ENCODE measurements around the gene PER3. TPM values are rescaled to one million over a fixed set of nuclear protein-coding genes. Genes with fewer than 3 reads are reported as not detected.

Gene PER3
- total RNA-seq, 1 experiment from 2014 or later = 3.8 TPM

DNA sequence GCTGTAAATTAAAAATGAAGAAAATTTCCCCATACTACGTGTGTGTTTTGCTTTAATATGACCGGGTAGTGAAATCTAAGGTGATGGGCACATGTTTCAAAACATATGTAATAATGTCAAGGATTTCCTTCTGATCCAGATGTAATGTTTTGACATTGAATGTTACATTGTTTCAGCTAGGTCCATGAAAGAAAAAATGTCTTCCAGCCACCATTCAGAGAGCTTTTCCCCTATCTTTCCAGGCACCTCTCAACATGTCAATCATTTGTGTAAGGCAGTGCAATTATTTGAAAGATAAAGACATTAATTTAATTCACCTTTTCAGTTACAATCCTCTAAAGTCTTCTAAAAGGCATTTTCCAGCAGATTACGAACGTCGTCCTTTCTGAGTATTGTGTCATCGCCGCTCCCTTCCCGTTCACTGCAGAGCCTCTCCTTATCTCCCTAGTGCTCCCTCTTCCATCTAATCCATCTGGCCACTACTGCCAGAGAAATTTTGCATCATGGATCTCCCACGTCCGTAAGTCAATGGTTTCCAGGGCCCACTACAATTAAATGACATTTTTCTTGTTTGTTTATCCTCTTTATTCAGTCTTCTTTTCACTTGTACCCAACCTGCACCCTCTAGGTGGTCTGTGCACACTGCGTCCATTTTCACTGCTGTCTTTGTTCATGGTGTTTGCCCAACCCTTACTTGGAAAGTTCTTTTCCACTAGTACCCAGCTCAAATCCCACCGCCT lies 14.2 kb upstream of the PER3 start:
- CTCF ChIA-PET = no interaction called here
- H3K27ac Mint-ChIP-seq (ENCODE audit: unreplicated experiment) = no peak overlapping the region
- peaks cover 21% of the 10 kb centered on the region for H3K36me3 Mint-ChIP-seq (ENCODE audit: insufficient read depth, unreplicated experiment)
- H3K4me3 Mint-ChIP-seq (ENCODE audit: low read depth, unreplicated experiment) = no peak overlapping the region
- intact Hi-C loops (cut with micrococcal nuclease; ENCODE audit: unreplicated experiment) = no loop called here
- no peaks in the 10 kb centered on the region for H3K9me3 Mint-ChIP-seq (ENCODE audit: low read depth, unreplicated experiment)
- H3K27me3 Mint-ChIP-seq (ENCODE audit: unreplicated experiment) = no peaks in the 10 kb centered on the region
- TF ChIP-seq, protein P1, sequence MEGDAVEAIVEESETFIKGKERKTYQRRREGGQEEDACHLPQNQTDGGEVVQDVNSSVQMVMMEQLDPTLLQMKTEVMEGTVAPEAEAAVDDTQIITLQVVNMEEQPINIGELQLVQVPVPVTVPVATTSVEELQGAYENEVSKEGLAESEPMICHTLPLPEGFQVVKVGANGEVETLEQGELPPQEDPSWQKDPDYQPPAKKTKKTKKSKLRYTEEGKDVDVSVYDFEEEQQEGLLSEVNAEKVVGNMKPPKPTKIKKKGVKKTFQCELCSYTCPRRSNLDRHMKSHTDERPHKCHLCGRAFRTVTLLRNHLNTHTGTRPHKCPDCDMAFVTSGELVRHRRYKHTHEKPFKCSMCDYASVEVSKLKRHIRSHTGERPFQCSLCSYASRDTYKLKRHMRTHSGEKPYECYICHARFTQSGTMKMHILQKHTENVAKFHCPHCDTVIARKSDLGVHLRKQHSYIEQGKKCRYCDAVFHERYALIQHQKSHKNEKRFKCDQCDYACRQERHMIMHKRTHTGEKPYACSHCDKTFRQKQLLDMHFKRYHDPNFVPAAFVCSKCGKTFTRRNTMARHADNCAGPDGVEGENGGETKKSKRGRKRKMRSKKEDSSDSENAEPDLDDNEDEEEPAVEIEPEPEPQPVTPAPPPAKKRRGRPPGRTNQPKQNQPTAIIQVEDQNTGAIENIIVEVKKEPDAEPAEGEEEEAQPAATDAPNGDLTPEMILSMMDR (IDR thresholded peaks at IDR 0.05; ENCODE audit: unreplicated experiment) = no peak
- no TSS peak for BruUV-seq (replicated peaks)
- no peak for DNase-seq
- peaks cover 18% of the 10 kb centered on the region for H3K4me1 Mint-ChIP-seq (ENCODE audit: low read depth, unreplicated experiment)

DNA sequence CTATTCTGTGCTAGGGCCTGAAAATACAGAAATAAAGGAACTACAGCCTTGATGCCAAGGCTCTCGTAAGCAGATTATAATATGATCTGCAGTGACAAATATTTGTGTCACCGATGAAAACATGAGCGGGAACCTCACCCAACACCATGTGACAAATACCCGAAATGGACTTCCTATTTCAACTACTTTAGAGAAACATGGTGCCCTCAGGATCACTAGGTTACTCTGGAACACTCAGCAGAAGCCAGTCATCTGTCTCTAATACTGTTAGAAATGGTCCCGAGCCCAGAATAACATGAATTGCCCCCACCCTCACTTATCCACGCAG lies 13.5 kb upstream of the PER3 start:
- TF ChIP-seq, protein P1 (IDR thresholded peaks at IDR 0.05; ENCODE audit: unreplicated experiment) = no peak
- no peak overlapping the region for H3K27ac Mint-ChIP-seq (ENCODE audit: unreplicated experiment)
- CTCF ChIA-PET = no interaction called here
- no peaks in the 10 kb centered on the region for H3K27me3 Mint-ChIP-seq (ENCODE audit: unreplicated experiment)
- peaks cover 19% of the 10 kb centered on the region for H3K4me1 Mint-ChIP-seq (ENCODE audit: low read depth, unreplicated experiment)
- DNase-seq = no peak
- no peaks in the 10 kb centered on the region for H3K9me3 Mint-ChIP-seq (ENCODE audit: low read depth, unreplicated experiment)
- intact Hi-C loops (cut with micrococcal nuclease; ENCODE audit: unreplicated experiment) = no loop called here
- TSS peak; percentile 37 for BruUV-seq (replicated peaks)
- peaks cover 21% of the 10 kb centered on the region for H3K36me3 Mint-ChIP-seq (ENCODE audit: insufficient read depth, unreplicated experiment)
- peak overlapping the region; percentile 90 for H3K4me3 Mint-ChIP-seq (ENCODE audit: low read depth, unreplicated experiment)

DNA sequence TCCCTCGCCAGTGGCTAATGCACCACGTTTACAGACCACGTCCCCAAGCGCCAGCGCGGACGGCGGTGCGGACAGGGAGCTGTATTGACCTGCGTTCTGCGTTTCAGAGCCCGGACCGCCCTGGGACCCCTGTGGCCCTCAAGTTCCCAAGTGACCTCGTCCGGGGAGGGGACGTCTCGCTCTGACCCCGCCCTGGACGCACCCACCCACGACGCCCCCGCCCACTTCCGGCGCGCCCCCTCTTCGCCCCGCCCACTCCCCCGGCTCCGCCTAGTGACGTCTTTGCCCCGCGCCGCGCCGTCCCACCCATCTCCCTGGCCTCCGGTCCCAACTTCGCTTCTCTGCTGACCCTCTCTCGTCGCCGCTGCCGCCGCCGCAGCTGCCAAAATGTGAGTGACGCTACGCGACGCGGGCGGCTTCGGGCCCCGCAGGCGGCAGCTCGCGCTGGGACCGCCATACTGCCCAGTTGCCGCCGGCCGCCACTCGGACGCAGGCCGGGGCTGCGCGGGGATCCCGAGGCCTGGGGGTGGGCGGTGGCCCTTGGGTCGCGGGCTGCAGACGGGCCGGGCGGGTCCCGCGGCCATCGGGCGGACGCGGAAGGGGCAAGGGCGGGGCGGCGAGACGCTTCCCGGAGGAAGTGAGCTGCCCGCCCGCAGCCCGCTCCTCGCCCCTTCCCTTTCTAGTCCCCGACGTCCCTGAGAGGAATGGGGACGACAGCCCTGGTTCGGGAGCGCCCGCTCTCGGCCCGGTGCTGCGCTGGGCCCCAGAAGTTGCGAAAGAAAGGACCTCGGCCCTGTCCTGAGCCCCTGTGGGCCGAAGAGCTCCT lies 12.9 kb upstream of the PER3 start, which contains the start of gene VAMP3:
VAMP3 (plus strand) TSS at position 300 of the 826 bp plus-strand sequence; CDS start at position 388, 88 bp downstream.
- BruUV-seq (replicated peaks) = TSS peak; percentile 25
- Mint-ChIP-seq H3K4me3 (ENCODE audit: low read depth, unreplicated experiment) (peak within 1 kb of the TSS; percentile 90), H3K27ac (ENCODE audit: unreplicated experiment) (peak within 1 kb of the TSS; percentile 73), H3K27me3 (ENCODE audit: unreplicated experiment) (no peaks in the 10 kb centered on the region), H3K9me3 (ENCODE audit: low read depth, unreplicated experiment) (no peaks in the 10 kb centered on the region), H3K4me1 (ENCODE audit: low read depth, unreplicated experiment) (peaks cover 19% of the 10 kb centered on the region), H3K36me3 (ENCODE audit: insufficient read depth, unreplicated experiment) (peaks cover 21% of the 10 kb centered on the region)
- intact Hi-C loops (cut with micrococcal nuclease; ENCODE audit: unreplicated experiment) = no loop called here
- CTCF ChIA-PET = no interaction called here
- peak; percentile 84 for DNase-seq
- TF ChIP-seq, protein P1 (IDR thresholded peaks at IDR 0.05; ENCODE audit: unreplicated experiment) = no peak

DNA sequence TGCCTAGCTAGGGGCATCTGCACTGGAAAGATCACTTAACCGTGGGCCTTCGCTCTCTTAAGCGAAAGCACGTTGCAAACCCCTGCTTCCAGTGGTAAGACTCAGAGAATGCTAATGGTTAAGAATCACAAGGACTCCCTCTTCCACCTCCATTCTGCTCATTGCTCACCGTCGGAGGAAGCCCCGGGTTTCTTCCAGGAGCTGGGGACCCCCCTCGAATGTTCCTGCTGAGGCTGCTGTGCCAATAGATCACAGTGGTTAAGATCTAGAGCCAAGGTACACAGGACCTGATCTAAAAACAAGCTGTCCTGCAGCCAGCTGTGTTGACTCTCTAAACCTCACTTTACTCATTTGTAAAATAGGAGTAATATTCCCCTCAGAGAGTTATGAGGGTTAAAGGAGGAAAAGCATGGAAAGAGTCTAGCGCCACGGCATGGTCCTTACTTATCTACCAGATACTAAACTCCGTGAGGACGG lies 12.2 kb upstream of the PER3 start:
- TF ChIP-seq, protein P1 (IDR thresholded peaks at IDR 0.05; ENCODE audit: unreplicated experiment) = no peak
- H3K4me1 Mint-ChIP-seq (ENCODE audit: low read depth, unreplicated experiment) = peaks cover 19% of the 10 kb centered on the region
- H3K27ac Mint-ChIP-seq (ENCODE audit: unreplicated experiment) = peak overlapping the region; percentile 73
- no peaks in the 10 kb centered on the region for H3K27me3 Mint-ChIP-seq (ENCODE audit: unreplicated experiment)
- no peak for DNase-seq
- H3K36me3 Mint-ChIP-seq (ENCODE audit: insufficient read depth, unreplicated experiment) = peaks cover 21% of the 10 kb centered on the region
- no peaks in the 10 kb centered on the region for H3K9me3 Mint-ChIP-seq (ENCODE audit: low read depth, unreplicated experiment)
- CTCF ChIA-PET = no interaction called here
- intact Hi-C loops (cut with micrococcal nuclease; ENCODE audit: unreplicated experiment) = no loop called here
- BruUV-seq (replicated peaks) = no TSS peak
- peak overlapping the region; percentile 90 for H3K4me3 Mint-ChIP-seq (ENCODE audit: low read depth, unreplicated experiment)

Measured in Calu3 (cell line).